Peyer's patch (tissue), 4 donors: Measurements from ENCODE around the gene RTEL1.

Experiments used
- POLR2A ChIP-seq, 2 donors: fragments of 450-650 bp; IDR thresholded peaks; one replicate each; pipeline ENCODE4 v1.5.1; 2017; ENCODE audit warnings: antibody characterized with exemption in 2 of 2, mild to moderate bottlenecking in 2 of 2, moderate library complexity in 2 of 2
- TF ChIP-seq, protein P1 (sequence below), 6 experiments: fragments of 450-650 bp in 4 of 6; fragments of 200-600 bp in 2 of 6; sonication (generic) in 1 of 6; IDR thresholded peaks; one replicate each; pipeline ENCODE4 v1.5.1; 2017 to 2019; ENCODE audit warnings: antibody characterized with exemption in 6 of 6, mild to moderate bottlenecking in 3 of 6, moderate library complexity in 1 of 6

DNA sequence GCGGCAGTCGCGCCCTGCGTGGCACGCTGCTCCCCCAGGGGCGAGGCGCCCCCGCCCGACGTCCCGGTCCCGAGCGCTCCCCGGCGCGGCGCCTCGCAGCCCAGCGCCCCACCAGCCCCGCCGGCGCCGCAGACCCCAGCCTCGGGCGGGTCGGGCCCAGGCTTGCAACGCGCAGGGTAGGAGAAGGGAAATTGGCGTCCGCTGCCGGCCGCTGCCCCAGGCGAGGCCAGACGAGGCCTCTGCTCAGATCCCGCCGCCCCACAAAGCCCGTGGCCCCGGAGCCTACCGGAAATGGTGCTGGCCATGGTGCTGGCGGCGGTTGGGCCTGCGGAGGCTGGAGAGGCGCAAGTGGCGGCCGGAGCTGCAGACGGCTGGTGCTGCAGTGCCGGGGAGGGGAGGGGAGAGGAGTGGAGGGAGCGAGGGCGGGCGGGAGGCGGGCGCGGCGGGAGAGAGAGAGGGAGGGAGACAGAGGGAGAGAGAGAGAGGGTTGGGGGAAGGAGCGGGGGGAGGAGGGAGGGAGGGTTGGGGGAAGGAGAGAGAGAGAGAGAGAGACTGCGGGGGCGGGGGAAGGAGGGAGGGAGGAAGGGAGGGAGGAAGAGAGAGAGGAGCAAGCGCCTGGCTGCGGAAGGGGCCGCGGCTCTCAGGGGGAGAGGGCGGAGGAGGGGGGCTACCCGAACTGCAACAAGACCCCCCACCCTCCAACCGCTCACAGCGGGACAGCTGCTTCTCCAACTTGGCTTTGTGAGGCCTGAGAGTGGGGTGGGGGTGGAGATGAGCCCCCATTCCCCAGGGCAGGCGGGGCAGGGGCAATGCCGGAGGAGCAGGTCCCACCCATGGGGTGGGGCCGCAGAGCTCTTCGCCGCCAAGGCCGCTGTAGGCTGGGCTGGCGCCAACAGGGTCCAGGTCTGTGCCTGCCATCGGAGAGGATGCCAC is 4.8 kb upstream of the RTEL1 start, which contains the start of gene STMN3:
- TF ChIP-seq, protein P1, sequence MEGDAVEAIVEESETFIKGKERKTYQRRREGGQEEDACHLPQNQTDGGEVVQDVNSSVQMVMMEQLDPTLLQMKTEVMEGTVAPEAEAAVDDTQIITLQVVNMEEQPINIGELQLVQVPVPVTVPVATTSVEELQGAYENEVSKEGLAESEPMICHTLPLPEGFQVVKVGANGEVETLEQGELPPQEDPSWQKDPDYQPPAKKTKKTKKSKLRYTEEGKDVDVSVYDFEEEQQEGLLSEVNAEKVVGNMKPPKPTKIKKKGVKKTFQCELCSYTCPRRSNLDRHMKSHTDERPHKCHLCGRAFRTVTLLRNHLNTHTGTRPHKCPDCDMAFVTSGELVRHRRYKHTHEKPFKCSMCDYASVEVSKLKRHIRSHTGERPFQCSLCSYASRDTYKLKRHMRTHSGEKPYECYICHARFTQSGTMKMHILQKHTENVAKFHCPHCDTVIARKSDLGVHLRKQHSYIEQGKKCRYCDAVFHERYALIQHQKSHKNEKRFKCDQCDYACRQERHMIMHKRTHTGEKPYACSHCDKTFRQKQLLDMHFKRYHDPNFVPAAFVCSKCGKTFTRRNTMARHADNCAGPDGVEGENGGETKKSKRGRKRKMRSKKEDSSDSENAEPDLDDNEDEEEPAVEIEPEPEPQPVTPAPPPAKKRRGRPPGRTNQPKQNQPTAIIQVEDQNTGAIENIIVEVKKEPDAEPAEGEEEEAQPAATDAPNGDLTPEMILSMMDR (IDR thresholded peaks at IDR 0.05) = no peak
- no peak for TF ChIP-seq POLR2A (IDR thresholded peaks at IDR 0.05)
